Fibroblast of the aortic adventitia (primary cell): ENCODE results near the gene OR10P1. TPM values are rescaled to one million over a fixed set of nuclear protein-coding genes. Genes with fewer than 3 reads are reported as not detected.

Experiments
- DNase-seq: peaks from one replicate; pipeline ENCODE4 v3.0.0-alpha.2; 2010; ENCODE audit warnings: low read depth
- H3K4me3 ChIP-seq: 2 replicates; pipeline ENCODE4 v1.5.1; 2011; ENCODE audit warnings: low read depth, mild to moderate bottlenecking, control low read depth, low read length, moderate library complexity
- total RNA-seq: library from RNA; depleted of rRNA; stranded (reverse); fragments of >200 nt; gene quantifications from 2 replicates; pipeline ENCODE4 v1.2.3, GENCODE V29; 2012; ENCODE audit warnings: low replicate concordance
- TF ChIP-seq, protein P1 (sequence below): IDR thresholded peaks from 2 replicates; pipeline ENCODE4 v1.5.1; 2011; ENCODE audit warnings: mild to moderate bottlenecking, low read length, control low read depth, inconsistent platforms; ENCODE audit not compliant: insufficient read depth

Gene OR10P1
- total RNA-seq, 1 donor, result not detected

DNA sequence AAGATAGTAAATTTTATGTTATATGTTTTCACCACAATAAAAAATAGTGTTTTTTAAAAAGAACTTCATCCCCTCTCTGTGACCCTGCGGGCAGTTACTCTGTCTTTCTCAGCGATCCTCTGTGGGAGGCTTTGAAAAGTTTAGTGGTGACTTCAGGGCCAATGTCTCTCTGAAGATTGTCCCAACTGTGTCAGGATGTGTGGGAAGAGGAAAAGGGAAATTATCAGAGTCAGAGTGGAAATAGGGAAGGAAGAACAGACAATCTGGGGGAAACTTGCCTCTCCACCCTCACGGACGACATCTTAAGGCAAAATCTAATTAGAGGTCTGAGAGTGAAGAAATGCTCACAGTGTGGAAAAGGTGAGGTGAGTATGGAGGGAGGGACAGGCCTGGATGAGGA is 3.5 kb upstream of the OR10P1 start:
- no peak for DNase-seq
- H3K4me3 ChIP-seq, result no peak overlapping the region
- TF ChIP-seq, protein P1, sequence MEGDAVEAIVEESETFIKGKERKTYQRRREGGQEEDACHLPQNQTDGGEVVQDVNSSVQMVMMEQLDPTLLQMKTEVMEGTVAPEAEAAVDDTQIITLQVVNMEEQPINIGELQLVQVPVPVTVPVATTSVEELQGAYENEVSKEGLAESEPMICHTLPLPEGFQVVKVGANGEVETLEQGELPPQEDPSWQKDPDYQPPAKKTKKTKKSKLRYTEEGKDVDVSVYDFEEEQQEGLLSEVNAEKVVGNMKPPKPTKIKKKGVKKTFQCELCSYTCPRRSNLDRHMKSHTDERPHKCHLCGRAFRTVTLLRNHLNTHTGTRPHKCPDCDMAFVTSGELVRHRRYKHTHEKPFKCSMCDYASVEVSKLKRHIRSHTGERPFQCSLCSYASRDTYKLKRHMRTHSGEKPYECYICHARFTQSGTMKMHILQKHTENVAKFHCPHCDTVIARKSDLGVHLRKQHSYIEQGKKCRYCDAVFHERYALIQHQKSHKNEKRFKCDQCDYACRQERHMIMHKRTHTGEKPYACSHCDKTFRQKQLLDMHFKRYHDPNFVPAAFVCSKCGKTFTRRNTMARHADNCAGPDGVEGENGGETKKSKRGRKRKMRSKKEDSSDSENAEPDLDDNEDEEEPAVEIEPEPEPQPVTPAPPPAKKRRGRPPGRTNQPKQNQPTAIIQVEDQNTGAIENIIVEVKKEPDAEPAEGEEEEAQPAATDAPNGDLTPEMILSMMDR, result no peak

DNA sequence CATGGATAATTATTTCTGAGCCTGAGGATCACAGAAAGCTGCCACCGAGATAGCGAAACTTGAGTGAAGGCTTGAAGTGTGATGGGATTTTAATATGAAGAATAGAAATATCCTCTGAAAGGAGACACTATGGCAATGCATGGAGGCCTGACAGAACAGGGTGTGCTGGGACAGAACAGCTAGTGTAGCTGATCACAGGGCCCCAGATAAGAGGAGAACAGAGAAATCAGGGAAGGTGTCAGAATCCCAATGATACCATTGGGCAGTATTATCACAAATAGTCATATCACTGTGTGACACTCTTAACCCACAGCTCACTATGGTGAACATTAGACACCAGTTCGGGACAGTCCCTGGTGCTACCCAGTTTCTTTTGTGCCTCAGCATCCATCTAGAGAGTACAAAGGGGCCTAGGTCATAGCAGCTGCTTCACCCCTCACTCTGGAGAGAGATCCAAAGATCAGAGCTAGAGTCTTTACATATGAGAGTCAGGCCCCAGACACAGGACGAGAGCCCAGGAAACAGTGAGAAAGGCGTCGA is 506 bp upstream of the OR10P1 start:
- TF ChIP-seq, protein P1, result no peak
- no peak overlapping the region for H3K4me3 ChIP-seq
- DNase-seq, result no peak

DNA sequence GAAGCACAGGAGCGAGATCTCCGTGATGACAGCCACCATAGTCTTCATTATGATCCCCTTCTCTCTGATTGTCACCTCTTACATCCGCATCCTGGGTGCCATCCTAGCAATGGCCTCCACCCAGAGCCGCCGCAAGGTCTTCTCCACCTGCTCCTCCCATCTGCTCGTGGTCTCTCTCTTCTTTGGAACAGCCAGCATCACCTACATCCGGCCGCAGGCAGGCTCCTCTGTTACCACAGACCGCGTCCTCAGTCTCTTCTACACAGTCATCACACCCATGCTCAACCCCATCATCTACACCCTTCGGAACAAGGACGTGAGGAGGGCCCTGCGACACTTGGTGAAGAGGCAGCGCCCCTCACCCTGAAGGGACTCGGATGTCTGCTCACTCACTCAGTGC is 775 bp downstream of the OR10P1 start:
- TF ChIP-seq, protein P1, result no peak

DNA sequence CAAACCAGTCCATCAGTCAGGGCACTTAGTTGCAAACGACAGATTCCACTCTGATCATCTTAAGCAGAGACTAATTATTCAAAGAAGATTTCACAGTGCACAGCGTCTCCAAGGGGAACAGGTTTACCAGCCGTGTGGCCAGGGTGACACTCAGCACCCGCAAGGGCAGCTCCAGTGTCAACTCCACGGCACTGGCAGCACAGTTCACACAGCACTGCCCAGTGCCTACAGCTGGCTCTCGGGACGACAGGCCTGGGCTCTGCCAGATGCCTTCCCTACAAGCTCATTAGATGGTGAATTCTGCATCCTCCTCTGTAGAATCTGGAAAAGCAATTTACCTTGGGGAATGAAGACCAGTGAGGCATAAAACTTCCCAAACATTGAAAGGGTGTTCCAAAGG is 4.9 kb downstream of the OR10P1 start:
- TF ChIP-seq, protein P1, result no peak
- no peak overlapping the region for H3K4me3 ChIP-seq
- DNase-seq, result no peak

More for the DNA sequence above, 775 bp downstream of the OR10P1 start:
- H3K4me3 ChIP-seq, result no peak overlapping the region
- DNase-seq, result no peak

DNA sequence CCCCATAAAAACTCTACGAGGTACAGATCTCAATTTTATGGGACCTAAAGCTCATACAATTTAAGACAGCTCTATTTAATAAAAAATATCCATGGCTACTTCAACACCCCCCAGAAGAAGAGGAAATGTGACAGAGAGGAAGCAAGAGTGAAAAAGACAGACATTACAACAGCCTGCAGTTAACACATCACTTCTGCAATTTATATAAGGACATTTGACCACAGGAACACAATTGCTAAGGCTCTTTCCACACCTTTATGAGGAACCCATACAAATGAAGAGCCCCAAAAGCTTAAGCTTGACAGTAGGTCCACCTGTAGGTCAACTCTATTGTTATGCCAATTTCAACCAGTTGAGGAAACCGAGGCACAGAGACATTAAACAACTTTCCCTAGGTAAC is 5.6 kb downstream of the OR10P1 start:
- TF ChIP-seq, protein P1, result no peak
- H3K4me3 ChIP-seq, result no peak overlapping the region
- DNase-seq, result no peak

DNA sequence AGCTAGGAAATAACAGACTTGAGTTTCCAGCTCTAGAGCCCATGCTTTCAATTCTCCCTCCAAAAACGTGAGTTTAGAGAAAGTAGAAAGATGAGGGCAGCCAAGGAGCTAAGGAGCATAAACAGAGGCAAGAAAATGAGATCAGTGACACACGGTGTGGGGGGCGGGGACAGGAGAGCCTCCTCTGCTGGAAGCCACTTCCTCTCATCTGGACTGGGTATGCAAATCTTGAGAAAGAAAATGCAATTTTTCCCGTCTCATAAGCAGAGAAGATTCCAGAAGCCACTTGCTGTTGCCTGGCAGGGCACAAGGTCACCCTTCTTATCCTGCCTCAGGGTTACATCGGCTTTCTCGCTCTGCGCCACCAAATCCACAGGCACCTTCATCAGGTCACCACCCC is 6.0 kb downstream of the OR10P1 start:
- DNase-seq, result no peak
- TF ChIP-seq, protein P1, result no peak
- H3K4me3 ChIP-seq, result no peak overlapping the region

DNA sequence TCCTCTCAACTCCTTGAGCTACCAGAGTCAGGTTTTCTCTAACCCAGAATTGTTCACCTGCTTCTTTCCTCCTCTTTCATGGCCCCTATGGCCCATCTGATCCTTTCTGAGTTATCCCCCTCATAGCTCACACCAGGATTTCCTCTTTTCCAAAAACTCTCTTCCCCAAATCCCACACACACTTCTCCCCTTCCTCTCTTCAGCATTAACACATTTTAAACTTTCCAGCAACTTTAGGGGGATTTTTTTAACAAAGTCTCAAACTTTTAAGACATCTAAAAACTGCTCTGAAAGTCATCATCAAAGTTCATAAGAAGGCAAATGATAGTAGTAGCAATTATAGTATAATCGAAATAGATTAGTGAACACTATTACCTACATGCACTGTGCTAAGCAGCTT is 7.9 kb downstream of the OR10P1 start:
- DNase-seq, result no peak
- TF ChIP-seq, protein P1, result no peak
- no peak overlapping the region for H3K4me3 ChIP-seq
